OCI-M1 (cell line): Measurements from ENCODE around the gene EXOC6B.
"Not testable (repeated sequence)": the region's sequence is repeated elsewhere in the genome, so short reads cannot be mapped to it uniquely, and the experiment has no call there.

Source experiments
- DNase-seq: peaks from one replicate; lab custom pipeline; 2025; lab: John Stamatoyannopoulos, UW

The EXOC6B gene

DNA sequence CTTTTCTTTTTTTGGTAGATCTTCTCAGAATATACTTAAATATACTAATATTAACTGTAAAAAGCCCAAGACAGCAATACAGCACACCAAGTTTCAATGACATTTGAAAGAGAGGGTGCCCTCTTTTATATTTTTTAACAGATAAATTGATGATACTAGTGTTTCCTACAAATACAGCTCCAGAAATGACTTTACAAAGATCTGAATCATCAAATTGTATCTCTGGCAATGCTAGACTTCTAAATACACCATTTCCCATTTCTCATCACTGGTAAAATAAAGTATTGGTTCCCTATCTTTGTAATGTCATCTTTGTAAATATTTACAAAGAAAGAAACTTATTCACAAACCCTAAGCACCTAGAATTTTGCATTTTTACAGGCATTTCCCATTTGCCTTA lies 281.3 kb downstream of the EXOC6B start:
- DNase-seq = peak; percentile 34

DNA sequence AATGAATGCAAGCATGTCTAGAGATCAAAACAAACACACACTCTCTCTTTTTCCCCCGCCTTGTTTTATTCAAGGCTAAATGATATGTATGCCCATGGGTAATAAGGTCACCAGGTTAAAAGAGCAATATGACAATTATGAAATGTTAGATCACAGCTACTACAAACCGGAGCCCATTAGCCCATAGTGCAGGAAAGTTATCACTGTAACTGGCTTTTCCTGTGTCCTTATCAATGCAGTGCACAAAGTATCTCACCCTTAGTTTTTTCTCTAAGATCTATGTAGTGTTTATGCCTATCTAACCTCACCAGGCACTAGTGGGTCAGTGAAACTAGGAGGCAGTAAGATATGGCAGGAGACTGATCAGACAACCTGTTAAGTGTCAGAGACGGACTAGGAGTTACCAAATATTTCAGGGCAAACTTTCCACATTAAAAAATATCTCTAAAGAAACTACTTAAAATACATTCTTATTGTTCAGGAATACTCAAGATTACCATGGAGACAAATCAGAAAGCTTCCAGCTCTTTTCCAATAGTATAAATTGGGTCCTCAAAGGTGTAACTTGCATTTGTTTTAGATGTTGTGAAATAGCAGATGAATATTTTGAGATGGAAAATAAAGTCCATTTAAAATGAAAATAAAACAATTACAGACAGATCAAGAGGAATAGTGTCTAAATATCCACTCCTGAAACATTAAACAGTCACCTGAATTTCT lies 282.2 kb downstream of the EXOC6B start:
- DNase-seq = peak; percentile 89

GRCh38 chr2:72539071-72539552 lies 286.7 kb downstream of the EXOC6B start:
- DNase-seq = no peak

DNA sequence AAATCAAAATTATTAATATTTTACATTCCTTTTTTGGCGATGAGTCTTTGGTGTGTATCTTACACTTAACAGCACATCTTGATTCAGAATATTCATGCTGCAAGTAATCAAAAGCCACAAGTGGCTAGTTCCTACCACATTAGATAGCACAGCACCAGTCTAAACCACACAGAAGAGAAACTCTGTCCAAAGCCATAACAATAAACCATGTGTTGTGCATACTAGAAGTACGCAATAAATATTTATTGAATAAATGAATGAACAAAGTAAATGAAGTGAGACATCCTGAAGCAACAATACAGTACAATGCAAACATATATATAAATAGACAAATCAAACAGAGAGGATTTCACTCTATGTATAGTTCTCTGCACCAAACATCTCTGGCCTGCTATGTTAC lies 287.3 kb downstream of the EXOC6B start:
- DNase-seq = peak; percentile 46

- peak; percentile 2 for DNase-seq
Measured at GRCh38 chr2:72535586-72535985, 290.2 kb downstream of the EXOC6B start.

DNA sequence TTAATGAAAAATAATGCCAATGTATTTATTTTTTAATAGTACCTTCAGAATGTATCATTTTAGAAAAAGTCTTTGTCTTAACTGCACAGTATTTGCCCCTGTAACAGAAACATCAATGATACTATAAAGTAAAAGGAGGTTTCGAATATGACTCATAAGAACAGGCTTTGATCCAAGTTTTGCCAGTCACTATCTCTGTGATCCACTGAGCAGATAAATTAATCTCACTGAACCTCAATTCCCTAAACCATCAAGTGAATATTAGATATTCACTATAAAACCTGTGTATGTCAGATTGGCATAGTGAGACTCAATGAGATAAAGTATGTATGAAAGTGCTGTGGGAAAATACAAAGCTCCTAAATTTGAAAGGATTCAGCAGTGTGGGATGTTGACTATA lies 292.1 kb downstream of the EXOC6B start:
- peak; percentile 27 for DNase-seq

- no peak for DNase-seq
Measured at GRCh38 chr2:72527424-72527823, 298.4 kb downstream of the EXOC6B start.

DNA sequence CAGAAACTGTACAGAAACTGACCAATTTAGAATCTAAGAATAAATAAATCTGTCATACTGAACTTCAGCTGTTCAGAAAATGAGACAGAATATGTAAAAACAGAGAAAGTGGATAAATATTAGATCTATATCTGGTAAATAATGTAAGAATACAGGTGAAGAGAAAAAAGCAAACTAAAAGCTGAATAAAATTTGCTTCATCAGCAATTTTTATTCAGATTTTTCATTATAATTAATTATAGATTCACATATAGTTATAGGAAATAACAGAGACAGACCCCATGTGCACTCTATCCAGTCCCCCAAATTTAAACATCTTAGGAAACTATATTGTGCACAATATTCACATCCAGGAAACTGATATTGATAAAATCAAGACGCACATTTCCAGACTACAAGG lies 299.2 kb downstream of the EXOC6B start:
- DNase-seq = no peak

- no peak for DNase-seq
Measured at GRCh38 chr2:72524071-72524470, 301.8 kb downstream of the EXOC6B start.

- peak; percentile 16 for DNase-seq
Measured at GRCh38 chr2:72515696-72516095, 310.1 kb downstream of the EXOC6B start.

- no peak for DNase-seq
Measured at GRCh38 chr2:72513011-72513410, 312.8 kb downstream of the EXOC6B start.

DNA sequence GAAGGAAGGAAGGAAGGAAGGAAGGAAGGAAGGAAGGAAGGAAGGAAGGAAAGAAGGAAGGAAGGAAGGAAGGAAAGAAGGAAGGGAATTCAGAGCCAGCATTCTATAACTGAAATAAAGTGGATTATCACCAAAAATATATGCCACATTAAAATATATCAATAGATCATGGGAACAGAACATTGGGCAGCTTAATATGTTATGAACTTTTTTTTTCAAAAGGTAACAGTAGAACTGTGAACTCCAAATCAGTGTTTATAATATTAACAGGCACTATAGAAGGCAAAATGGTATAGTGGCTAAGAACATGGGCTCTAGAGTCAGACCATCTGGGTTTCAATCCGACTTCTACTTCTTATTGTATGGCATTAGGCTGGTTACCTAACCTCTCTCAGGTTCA lies 313.5 kb downstream of the EXOC6B start:
- DNase-seq = no peak

- no peak for DNase-seq
Measured at GRCh38 chr2:72511906-72512305, 313.9 kb downstream of the EXOC6B start.

DNA sequence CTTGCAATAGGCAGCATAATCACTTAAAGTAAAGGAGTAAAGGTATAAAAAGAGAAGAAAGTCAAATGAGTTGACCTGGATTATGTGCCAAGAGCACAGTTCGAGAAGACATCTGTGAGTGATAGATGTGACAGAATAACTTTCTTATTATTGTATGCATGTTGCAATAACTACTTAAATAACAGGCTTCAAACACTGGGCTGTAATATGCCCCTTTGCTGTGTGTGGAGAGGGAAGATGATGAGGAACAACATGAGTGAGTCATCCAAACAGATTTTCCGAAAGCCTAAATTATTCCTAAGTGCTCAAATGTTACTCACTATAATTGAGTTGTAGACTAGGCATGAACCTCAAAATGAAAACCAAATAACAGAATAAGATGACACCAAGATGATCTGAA lies 328.1 kb downstream of the EXOC6B start:
- no peak for DNase-seq

DNA sequence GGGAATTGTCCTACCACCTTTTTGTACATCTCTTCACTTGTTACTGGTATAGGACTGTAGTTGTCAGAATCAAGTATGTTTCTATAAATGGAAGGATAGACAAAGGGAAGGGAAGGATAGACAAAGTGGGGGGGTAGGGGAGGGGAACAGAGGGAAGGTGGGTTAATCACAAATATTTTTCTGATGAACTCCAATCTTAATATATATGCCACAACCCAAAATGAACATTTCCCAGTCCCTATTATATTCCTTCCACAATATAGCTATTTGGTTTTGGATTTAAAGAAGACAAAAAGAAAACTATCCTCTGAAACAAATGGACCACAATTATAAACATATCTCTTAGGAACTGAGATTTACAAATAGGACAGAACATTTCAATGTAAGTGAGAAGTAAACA lies 329.4 kb downstream of the EXOC6B start:
- DNase-seq = no peak

DNA sequence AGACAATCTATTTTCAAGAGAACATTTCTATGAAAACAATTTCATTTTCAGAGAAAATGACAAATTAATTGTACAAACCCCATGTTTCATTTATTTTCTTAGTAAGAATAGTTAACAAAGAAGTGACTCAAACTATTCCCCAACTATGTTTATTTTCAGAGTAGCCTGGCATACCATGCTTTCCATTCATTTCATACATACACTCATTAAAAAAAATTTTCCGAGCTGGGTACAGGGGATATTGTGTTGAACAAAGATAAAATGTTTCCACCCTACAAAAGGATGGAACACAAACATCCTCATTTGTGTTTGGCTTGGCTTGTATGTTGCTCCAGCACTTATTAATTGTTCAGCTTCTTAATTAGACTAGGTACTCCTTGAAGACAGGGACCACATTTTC lies 331.4 kb downstream of the EXOC6B start:
- DNase-seq = no peak

DNA sequence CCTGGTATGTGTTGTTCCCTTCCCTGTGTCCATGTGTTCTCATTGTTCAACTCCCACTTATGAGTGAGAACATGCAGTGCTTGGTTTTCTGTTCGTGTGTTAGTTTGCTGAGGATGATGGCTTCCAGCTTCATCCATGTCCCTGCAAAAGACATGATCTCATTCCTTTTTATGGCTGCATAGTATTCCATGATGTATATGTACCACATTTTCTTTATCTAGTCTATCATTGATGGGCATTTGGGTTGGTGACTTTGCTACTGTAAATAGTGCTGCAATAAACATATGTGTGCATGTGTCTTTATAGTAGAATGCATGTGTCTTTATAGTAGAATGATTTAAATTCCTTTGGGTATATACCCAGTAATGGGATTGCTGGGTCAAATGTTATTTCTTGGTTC lies 341.2 kb downstream of the EXOC6B start:
- not testable (repeated sequence) for DNase-seq

GRCh38 chr2:72483346-72483745 lies 342.5 kb downstream of the EXOC6B start:
- DNase-seq = no peak

- no peak for DNase-seq
Measured at GRCh38 chr2:72475246-72475645, 350.6 kb downstream of the EXOC6B start.

- DNase-seq = no peak
Measured at GRCh38 chr2:72457801-72458516, 367.9 kb downstream of the EXOC6B start.

DNA sequence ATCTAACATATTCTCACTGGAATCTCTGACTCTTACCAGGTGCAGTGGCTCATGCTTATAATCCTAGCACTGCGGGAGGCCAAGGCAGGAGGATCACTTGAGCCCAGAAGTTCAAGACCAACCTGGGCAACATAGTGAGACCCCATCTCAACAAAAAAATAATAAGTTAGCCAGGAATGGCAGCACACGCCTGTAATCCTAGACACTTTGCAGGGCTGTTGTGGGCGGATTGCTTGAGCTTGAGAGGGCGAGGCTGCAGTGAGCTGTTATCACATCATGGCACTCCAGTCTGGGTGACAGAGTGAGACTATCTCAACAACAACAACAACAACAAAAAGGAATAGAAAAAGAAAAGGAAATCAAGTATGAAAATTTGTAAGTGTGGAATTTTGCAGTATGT lies 371.6 kb downstream of the EXOC6B start:
- DNase-seq = no peak

GRCh38 chr2:72442270-72442669 lies 383.6 kb downstream of the EXOC6B start:
- peak; percentile 2 for DNase-seq

DNA sequence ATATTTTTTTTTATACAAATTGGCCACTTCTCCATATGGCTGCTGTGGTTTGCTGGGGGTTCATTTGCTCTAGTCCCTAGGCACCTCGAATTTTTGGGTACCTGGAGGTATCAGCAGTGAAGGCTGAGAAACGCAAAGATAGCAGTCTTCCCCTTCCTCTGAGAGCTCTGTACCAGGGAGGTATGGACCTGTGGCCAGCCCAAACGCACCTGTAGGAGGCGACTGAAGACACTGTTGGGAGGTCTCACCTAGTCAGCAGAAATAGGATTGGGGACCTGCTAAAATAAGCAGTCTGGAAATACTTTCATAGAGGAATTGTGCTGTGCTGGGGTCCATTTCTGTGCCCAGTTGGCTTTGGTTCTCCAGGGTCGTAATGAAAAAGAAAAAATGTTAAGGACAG lies 385.9 kb downstream of the EXOC6B start:
- no peak for DNase-seq

DNA sequence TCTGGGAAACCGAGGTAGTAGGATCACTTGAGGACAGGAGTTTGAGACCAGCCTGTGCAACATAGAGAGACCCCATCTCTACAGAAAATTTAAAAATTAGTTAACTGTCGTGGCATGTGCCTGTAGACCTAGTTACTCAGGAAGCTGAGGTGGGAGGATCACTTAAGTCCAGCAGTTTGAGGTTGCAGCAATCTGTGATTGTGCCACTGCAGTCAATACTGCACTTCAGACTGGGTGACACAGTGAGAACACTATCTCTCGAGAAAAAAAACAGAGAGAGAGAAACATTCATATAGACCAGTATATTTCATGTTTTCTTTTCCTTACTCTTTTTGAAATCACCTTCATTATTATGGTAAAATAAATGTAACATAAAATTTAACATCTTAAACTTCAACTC lies 387.5 kb downstream of the EXOC6B start:
- DNase-seq = no peak
